SK-N-SH treated with all-trans-retinoic acid at 6 μM for 48 hours (cell line): ENCODE data around the gene BCKDHA.
A peak's percentile ranks its signal among the peaks of the same experiment; 100 is the strongest.

Source experiments
- ATAC-seq: fragments of 200-7000 bp; cut with Tn5 transposase; 3 replicates; pipeline ENCODE4 v1.9.1; 2020; ENCODE audit warnings: mild to moderate bottlenecking, moderate library complexity
- ARNTL ChIP-seq: fragments of 450-650 bp; formaldehyde crosslinking; IDR thresholded peaks from 2 replicates; pipeline ENCODE4 v1.5.0; 2020; ENCODE audit warnings: low read depth, mild to moderate bottlenecking, moderate library complexity, borderline replicate concordance
- BACH2 ChIP-seq: fragments of 250-450 bp; sonication (Bioruptor Pico); IDR thresholded peaks from 2 replicates; pipeline ENCODE4 v1.9.0; 2021; ENCODE audit warnings: mild to moderate bottlenecking, borderline replicate concordance
- CSDC2 ChIP-seq: fragments of 250-450 bp; sonication (Bioruptor Pico); IDR thresholded peaks from 2 replicates; pipeline ENCODE4 v1.5.0; 2020; ENCODE audit warnings: mild to moderate bottlenecking, moderate library complexity
- CSRNP3 ChIP-seq: fragments of 250-450 bp; sonication (Bioruptor Pico); IDR thresholded peaks from 2 replicates; pipeline ENCODE4 v1.5.1; 2021; ENCODE audit warnings: mild to moderate bottlenecking, moderate library complexity
- ESRRG ChIP-seq: fragments of 250-450 bp; sonication (Bioruptor Pico); IDR thresholded peaks from 2 replicates; pipeline ENCODE4 v1.6.1; 2021; ENCODE audit warnings: mild to moderate bottlenecking
- GLIS3 ChIP-seq: fragments of 250-450 bp; sonication (Bioruptor Pico); IDR thresholded peaks from 2 replicates; pipeline ENCODE4 v1.5.0; 2020; ENCODE audit warnings: mild to moderate bottlenecking, moderate library complexity
- ISL1 ChIP-seq: fragments of 250-450 bp; sonication (Bioruptor Pico); IDR thresholded peaks from 2 replicates; pipeline ENCODE4 v2.1.2; 2022; ENCODE audit warnings: mild to moderate bottlenecking, moderate library complexity
- OSR1 ChIP-seq: fragments of 250-450 bp; sonication (Bioruptor Pico); IDR thresholded peaks from 2 replicates; pipeline ENCODE4 v1.8.0; 2022; ENCODE audit warnings: moderate library complexity, mild to moderate bottlenecking, inconsistent platforms
- POU6F1 ChIP-seq: fragments of 250-450 bp; sonication (Bioruptor Pico); IDR thresholded peaks from 2 replicates; pipeline ENCODE4 v1.8.0; 2021; ENCODE audit warnings: low read depth, mild to moderate bottlenecking, moderate library complexity, borderline replicate concordance
- PPARA ChIP-seq: fragments of 250-450 bp; sonication (Bioruptor Pico); IDR thresholded peaks from 2 replicates; pipeline ENCODE4 v1.5.0; 2020; ENCODE audit warnings: mild to moderate bottlenecking, borderline replicate concordance
- RARB ChIP-seq: fragments of 250-450 bp; sonication (Bioruptor Pico); IDR thresholded peaks from 2 replicates; pipeline ENCODE4 v1.8.0; 2021; ENCODE audit warnings: mild to moderate bottlenecking, moderate library complexity
- SNAI2 ChIP-seq: fragments of 250-450 bp; sonication (Bioruptor Pico); IDR thresholded peaks from 2 replicates; pipeline ENCODE4 v1.5.0; 2020; ENCODE audit warnings: mild to moderate bottlenecking, moderate library complexity
- TCF4 ChIP-seq: fragments of 250-450 bp; sonication (Bioruptor Pico); IDR thresholded peaks from 2 replicates; pipeline ENCODE4 v1.8.0; 2021; ENCODE audit warnings: mild to moderate bottlenecking, moderate library complexity, borderline replicate concordance
- TOX ChIP-seq: fragments of 250-450 bp; sonication (Bioruptor Pico); IDR thresholded peaks from 2 replicates; pipeline ENCODE4 v1.8.0; 2021; ENCODE audit warnings: mild to moderate bottlenecking, moderate library complexity, borderline replicate concordance
- TSHZ2 ChIP-seq: fragments of 250-450 bp; sonication (Bioruptor Pico); IDR thresholded peaks from 2 replicates; pipeline ENCODE4 v1.5.0; 2020; ENCODE audit warnings: mild to moderate bottlenecking, moderate library complexity
- ZC3H10 ChIP-seq: fragments of 250-450 bp; sonication (Bioruptor Pico); IDR thresholded peaks from 2 replicates; pipeline ENCODE4 v1.5.1; 2021; ENCODE audit warnings: mild to moderate bottlenecking, moderate library complexity
- ZFP3 ChIP-seq: fragments of 250-450 bp; sonication (Bioruptor Pico); IDR thresholded peaks from 2 replicates; pipeline ENCODE4 v1.5.0; 2020; ENCODE audit warnings: mild to moderate bottlenecking, moderate library complexity
- ZFP30 ChIP-seq: fragments of 450-650 bp; formaldehyde crosslinking; IDR thresholded peaks from 2 replicates; pipeline ENCODE4 v1.5.0; 2022; ENCODE audit warnings: mild to moderate bottlenecking, moderate library complexity
- ZNF565 ChIP-seq: fragments of 450-650 bp; formaldehyde crosslinking; conservative IDR thresholded peaks from 2 replicates; pipeline ENCODE4 v1.5.0; 2020; ENCODE audit warnings: low read depth, mild to moderate bottlenecking, moderate library complexity
- ZNF8 ChIP-seq: fragments of 450-650 bp; formaldehyde crosslinking; IDR thresholded peaks from 2 replicates; pipeline ENCODE4 v1.5.0; 2020; ENCODE audit warnings: mild to moderate bottlenecking, moderate library complexity
- TF ChIP-seq, protein P1 (sequence below): fragments of 250-450 bp; sonication (Bioruptor Pico); IDR thresholded peaks from 2 replicates; pipeline ENCODE4 v1.5.1; 2020; ENCODE audit warnings: low read depth, mild to moderate bottlenecking, moderate library complexity
- TF ChIP-seq, protein P2 (sequence below): fragments of 250-450 bp; sonication (Bioruptor Pico); IDR thresholded peaks from 2 replicates; pipeline ENCODE4 v1.8.0; 2020; ENCODE audit warnings: mild to moderate bottlenecking, moderate library complexity, borderline replicate concordance

BCKDHA gene

DNA sequence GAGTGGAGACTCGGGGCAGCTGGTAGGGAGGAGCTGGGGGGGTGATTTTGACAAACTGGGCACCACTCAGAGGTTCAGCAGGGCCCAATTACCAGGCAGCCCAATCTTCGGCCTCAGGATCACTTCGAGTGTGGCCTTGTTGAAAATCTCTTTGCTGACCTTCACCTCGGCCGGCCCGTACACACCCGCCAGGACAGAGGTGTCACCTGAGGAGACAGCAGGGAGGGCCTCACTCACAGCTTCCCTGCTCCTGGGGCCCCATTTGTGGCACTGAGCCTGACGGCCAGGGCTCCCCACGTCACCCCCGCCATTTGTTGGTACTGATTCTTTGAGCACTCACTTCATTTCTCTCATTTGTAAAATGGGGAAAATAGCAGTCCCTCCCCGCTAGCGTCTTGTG, 4.8 kb upstream of the BCKDHA start:
- TF ChIP-seq RARB (no peak), PPARA (no peak), ARNTL (CRISPR knock-in tag) (no peak), TOX (no peak), SNAI2 (CRISPR knock-in tag) (no peak), ZFP3 (CRISPR knock-in tag) (no peak), CSRNP3 (no peak), TCF4 (CRISPR knock-in tag) (no peak), ISL1 (CRISPR knock-in tag) (no peak), ZNF8 (CRISPR knock-in tag) (no peak), POU6F1 (CRISPR knock-in tag) (no peak), OSR1 (no peak), GLIS3 (CRISPR knock-in tag) (no peak), TSHZ2 (CRISPR knock-in tag) (no peak)
- TF ChIP-seq, protein P1, sequence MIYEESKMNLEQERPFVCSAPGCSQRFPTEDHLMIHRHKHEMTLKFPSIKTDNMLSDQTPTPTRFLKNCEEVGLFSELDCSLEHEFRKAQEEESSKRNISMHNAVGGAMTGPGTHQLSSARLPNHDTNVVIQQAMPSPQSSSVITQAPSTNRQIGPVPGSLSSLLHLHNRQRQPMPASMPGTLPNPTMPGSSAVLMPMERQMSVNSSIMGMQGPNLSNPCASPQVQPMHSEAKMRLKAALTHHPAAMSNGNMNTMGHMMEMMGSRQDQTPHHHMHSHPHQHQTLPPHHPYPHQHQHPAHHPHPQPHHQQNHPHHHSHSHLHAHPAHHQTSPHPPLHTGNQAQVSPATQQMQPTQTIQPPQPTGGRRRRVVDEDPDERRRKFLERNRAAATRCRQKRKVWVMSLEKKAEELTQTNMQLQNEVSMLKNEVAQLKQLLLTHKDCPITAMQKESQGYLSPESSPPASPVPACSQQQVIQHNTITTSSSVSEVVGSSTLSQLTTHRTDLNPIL (CRISPR knock-in tag), result no peak
- TF ChIP-seq, protein P2, sequence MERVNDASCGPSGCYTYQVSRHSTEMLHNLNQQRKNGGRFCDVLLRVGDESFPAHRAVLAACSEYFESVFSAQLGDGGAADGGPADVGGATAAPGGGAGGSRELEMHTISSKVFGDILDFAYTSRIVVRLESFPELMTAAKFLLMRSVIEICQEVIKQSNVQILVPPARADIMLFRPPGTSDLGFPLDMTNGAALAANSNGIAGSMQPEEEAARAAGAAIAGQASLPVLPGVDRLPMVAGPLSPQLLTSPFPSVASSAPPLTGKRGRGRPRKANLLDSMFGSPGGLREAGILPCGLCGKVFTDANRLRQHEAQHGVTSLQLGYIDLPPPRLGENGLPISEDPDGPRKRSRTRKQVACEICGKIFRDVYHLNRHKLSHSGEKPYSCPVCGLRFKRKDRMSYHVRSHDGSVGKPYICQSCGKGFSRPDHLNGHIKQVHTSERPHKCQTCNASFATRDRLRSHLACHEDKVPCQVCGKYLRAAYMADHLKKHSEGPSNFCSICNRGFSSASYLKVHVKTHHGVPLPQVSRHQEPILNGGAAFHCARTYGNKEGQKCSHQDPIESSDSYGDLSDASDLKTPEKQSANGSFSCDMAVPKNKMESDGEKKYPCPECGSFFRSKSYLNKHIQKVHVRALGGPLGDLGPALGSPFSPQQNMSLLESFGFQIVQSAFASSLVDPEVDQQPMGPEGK (CRISPR knock-in tag), result no peak
- TF ChIP-seq, all 23 proteins: peak for 0
- ATAC-seq, result no peak

GRCh38 chr19:41395355-41395754, 2.3 kb upstream of the BCKDHA start:
- ATAC-seq, result no peak
- TF ChIP-seq ISL1 (CRISPR knock-in tag) (no peak), PPARA (no peak)

GRCh38 chr19:41398050-41398418, 416 bp downstream of the BCKDHA start:
- ATAC-seq, result peak; percentile 4; the same call in 1 of the 3 replicates
- no peak for TF ChIP-seq ZC3H10
- no peak for TF ChIP-seq ISL1 (CRISPR knock-in tag)

DNA sequence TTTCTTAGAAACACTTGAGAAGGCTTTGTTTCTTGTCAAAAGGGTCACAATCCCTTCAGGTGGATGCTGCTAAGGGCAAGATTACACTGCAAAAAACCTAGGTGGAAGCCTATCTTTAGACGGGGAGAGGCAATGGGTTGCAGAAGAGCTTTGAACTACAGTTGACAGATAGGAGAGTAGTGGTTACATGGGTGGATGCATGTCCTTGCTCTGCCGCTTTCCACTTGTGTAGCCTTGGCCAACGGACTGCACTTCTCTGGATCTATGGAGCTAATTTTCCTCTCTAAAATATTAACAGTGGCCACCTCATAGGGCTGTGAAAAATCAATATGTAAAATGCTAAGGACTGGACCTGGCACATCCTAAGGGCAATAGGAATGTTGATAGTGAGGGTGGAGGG, 980 bp downstream of the BCKDHA start:
- ATAC-seq, result no peak
- no peak for TF ChIP-seq GLIS3 (CRISPR knock-in tag)
- no peak for TF ChIP-seq ESRRG (CRISPR knock-in tag)
- no peak for TF ChIP-seq ZC3H10
- TF ChIP-seq PPARA, result no peak

DNA sequence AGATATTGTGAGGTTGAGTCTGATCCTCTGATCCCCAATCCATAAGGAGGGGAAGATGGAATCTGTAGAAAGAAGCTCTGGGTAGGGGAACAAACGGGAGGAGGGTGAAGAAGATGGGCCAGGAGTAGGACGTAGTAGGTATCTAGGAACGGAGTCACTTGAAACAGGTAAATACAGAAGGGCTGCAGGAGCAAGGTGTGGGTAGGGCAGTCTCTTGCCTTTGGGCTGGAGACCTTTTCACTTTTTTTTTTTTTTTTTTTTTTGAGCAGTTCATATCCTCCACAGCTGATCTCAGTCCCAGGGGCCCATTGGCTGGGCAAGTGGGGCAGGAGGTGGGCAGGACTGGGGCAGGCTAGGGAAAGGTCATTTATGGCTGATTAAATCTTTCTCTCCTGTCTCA, 1.5 kb downstream of the BCKDHA start:
- ATAC-seq, result no peak
- TF ChIP-seq RARB (no peak), ZFP30 (no peak), ZNF565 (CRISPR knock-in tag) (no peak), CSDC2 (CRISPR knock-in tag) (no peak), PPARA (no peak), BACH2 (CRISPR knock-in tag) (no peak), ZNF8 (CRISPR knock-in tag) (no peak), ISL1 (CRISPR knock-in tag) (no peak), SNAI2 (CRISPR knock-in tag) (no peak), POU6F1 (CRISPR knock-in tag) (no peak)
- TF ChIP-seq, protein P1 (CRISPR knock-in tag), result no peak
